NT2/D1 (cell line): ENCODE results near the gene AGFG2.

Source experiments
- SUZ12 ChIP-seq: IDR thresholded peaks from 2 replicates; pipeline ENCODE4 v1.6.1; 2011; ENCODE audit not compliant: insufficient read length, insufficient read depth; ENCODE audit errors: extremely low read depth
- ZNF274 ChIP-seq: IDR thresholded peaks from 2 replicates; pipeline ENCODE4 v1.6.1; 2011; ENCODE audit warnings: mild to moderate bottlenecking, low read depth, low read length

DNA sequence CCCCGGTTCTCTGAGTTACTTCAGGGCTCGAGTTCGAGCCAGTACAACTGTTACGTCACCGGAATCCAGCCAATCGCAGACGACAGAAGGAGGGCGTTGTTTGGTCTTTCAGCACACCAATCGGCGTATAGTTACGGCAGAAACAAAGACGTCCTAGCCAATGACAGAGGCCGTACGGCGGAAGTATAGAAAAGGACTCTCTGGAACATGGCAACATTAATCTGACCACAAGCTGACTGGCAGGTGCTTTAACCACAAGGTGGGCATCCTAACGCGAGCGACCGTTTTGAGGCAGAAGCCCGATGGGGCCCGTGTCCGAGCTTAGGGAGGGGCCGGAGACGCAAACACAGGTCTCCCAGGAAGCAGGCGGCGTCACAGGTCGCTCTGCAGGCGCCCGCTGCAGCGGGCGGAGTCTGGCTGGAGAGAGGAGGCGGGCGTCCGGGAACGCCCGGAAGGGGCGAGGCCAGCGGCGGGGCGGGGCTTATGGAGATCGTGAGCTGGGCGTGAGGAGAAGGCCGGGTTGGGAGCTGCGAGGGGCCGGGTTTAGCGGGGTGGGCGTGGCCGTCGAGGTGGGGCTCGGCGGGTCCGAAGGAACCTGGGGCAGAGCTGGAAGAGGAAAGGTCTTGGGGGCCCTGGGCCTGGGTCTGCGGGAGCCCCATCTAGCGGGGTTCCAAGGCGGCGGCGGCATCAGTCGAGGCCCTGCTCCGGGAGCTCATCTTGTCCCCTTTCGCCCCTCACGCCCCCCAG lies 73.2 kb downstream of the AGFG2 start, which contains the start of gene MOSPD3:
- no peak for TF ChIP-seq SUZ12
- no peak for TF ChIP-seq ZNF274
